BE2C (cell line): Measurements from ENCODE around the gene STOM.

Source experiments
- DNase-seq: peaks from one replicate; pipeline ENCODE4 v3.0.0-alpha.2; 2020
- H3K27me3 ChIP-seq: fragments of 250-450 bp; sonication (Bioruptor Pico); 2 replicates; pipeline ENCODE4 v1.5.1; 2020; ENCODE audit warnings: mild to moderate bottlenecking
- H3K36me3 ChIP-seq: fragments of 250-450 bp; sonication (Bioruptor Pico); 2 replicates; pipeline ENCODE4 v1.5.1; 2020; ENCODE audit warnings: mild to moderate bottlenecking
- H3K4me1 ChIP-seq: fragments of 250-450 bp; sonication (Bioruptor Pico); 2 replicates; pipeline ENCODE4 v1.5.1; 2020
- H3K4me3 ChIP-seq: 2 replicates; pipeline ENCODE4 v1.5.1; 2011; ENCODE audit warnings: low read depth, low read length
- H3K9me3 ChIP-seq: fragments of 250-450 bp; sonication (Bioruptor Pico); 2 replicates; pipeline ENCODE4 v1.5.1; 2020
- TF ChIP-seq, protein P1 (sequence below): IDR thresholded peaks from 2 replicates; pipeline ENCODE4 v1.5.1; 2012; ENCODE audit warnings: mild to moderate bottlenecking, low read depth, low read length

Gene STOM

GRCh38 chr9:121376214-121376830, 6.3 kb upstream of the STOM start:
- H3K36me3 ChIP-seq: no peaks in the 10 kb centered on the region
- H3K4me1 ChIP-seq: peaks cover 14% of the 10 kb centered on the region
- H3K9me3 ChIP-seq: no peaks in the 10 kb centered on the region
- no peak for DNase-seq
- TF ChIP-seq, protein P1, sequence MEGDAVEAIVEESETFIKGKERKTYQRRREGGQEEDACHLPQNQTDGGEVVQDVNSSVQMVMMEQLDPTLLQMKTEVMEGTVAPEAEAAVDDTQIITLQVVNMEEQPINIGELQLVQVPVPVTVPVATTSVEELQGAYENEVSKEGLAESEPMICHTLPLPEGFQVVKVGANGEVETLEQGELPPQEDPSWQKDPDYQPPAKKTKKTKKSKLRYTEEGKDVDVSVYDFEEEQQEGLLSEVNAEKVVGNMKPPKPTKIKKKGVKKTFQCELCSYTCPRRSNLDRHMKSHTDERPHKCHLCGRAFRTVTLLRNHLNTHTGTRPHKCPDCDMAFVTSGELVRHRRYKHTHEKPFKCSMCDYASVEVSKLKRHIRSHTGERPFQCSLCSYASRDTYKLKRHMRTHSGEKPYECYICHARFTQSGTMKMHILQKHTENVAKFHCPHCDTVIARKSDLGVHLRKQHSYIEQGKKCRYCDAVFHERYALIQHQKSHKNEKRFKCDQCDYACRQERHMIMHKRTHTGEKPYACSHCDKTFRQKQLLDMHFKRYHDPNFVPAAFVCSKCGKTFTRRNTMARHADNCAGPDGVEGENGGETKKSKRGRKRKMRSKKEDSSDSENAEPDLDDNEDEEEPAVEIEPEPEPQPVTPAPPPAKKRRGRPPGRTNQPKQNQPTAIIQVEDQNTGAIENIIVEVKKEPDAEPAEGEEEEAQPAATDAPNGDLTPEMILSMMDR: peak; percentile 23; the same call in 1 of the 2 replicates
- no peak overlapping the region for H3K4me3 ChIP-seq
- no peaks in the 10 kb centered on the region for H3K27me3 ChIP-seq

GRCh38 chr9:121373011-121373729, 3.1 kb upstream of the STOM start:
- Histone ChIP-seq H3K4me1 (peaks cover 18% of the 10 kb centered on the region), H3K27me3 (no peaks in the 10 kb centered on the region), H3K4me3 (no peak overlapping the region), H3K9me3 (peaks cover 4% of the 10 kb centered on the region; the same call in 1 of the 2 replicates), H3K36me3 (no peaks in the 10 kb centered on the region)
- TF ChIP-seq, protein P1: no peak
- no peak for DNase-seq

DNA sequence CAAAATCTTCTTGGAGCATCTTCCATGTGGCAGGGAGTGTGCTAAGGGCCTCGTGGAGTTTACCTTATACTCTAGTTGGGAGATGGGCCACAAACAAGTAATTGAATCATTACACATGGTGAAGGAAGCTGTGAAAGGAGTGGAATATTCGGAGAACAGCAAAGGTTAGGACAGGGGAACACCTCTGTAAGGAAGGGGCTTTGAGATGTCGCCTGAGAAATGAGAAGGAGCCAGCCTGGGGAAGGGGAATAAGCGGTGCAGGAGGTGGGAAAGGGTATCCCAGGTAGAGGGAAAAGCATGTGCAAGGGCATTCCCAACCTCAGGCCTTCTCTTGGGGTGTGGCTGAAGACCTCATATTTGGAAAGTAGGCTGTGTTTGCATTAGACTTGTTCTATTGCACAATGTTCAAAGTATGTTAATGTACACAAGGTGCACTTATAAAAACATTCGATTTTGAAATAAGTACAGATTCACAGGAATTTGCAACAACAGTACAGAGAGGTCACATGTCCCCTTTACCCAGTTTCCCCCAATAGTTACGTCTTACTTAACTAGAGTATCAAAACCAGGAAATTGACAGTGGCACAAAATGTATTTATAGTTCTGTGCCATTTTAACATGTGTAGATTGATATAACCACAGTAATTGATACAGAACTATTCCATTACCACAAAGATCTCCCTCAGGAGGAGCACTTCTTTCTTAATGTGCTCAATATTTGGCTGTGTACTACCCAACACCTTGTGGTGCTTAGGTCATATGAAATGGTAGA, 2.4 kb upstream of the STOM start:
- Histone ChIP-seq H3K36me3 (no peaks in the 10 kb centered on the region), H3K9me3 (peaks cover 4% of the 10 kb centered on the region; the same call in 1 of the 2 replicates), H3K4me1 (peaks cover 18% of the 10 kb centered on the region), H3K4me3 (no peak overlapping the region), H3K27me3 (no peaks in the 10 kb centered on the region)
- no peak for DNase-seq
- TF ChIP-seq, protein P1: no peak

DNA sequence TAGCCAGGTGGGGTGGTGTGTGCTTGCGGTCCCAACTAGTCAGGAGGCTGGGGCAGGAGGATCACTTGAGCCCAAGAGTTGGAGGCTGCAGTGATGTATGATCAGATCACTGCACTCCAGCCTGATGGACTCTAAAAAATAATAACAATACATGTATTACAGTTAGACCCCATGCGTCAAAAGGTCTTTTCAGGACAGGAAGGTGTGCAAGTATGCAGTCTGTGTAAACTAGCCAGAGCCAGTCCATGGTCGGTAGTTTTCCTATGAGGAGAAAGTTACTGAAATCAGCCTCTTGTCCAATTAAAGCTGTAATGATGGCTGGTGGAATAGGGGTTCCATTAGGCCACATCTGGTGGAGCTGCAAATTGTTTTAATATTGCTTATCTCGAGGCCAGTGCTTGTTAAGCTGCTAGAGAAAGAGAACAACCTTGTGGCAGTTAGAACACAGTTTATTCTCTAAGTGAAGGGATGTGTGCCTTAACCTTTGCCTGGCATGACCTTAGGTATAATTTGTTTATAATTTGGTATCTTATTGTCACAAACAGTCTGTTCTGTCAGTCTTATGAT, 1.5 kb upstream of the STOM start:
- peak; percentile 30 for DNase-seq
- TF ChIP-seq, protein P1: no peak
- Histone ChIP-seq H3K4me3 (no peak overlapping the region), H3K27me3 (no peaks in the 10 kb centered on the region), H3K4me1 (peaks cover 18% of the 10 kb centered on the region), H3K9me3 (peaks cover 4% of the 10 kb centered on the region; the same call in 1 of the 2 replicates), H3K36me3 (no peaks in the 10 kb centered on the region)

GRCh38 chr9:121368745-121369144, 1.3 kb downstream of the STOM start:
- TF ChIP-seq, protein P1: no peak
- DNase-seq: no peak
- Histone ChIP-seq H3K27me3 (no peaks in the 10 kb centered on the region), H3K4me3 (peak overlapping the region; percentile 78), H3K36me3 (no peaks in the 10 kb centered on the region), H3K4me1 (peaks cover 32% of the 10 kb centered on the region), H3K9me3 (peaks cover 4% of the 10 kb centered on the region; the same call in 1 of the 2 replicates)
